NCI-H510A (cell line): ENCODE results near the gene PDPN.
A peak's percentile ranks its signal among the peaks of the same experiment; 100 is the strongest.
"Not testable (repeated sequence)": the region's sequence is repeated elsewhere in the genome, so short reads cannot be mapped to it uniquely, and the experiment has no call there.

Experiments
- DNase-seq: peaks from one replicate; lab custom pipeline; 2025; lab: John Stamatoyannopoulos, UW

PDPN gene

GRCh38 chr1:13583595-13583965, at the start of gene PDPN:
Gene PDPN, plus strand, starts transcription at chr1:13583832. Its CDS starts 202 bp downstream, at chr1:13584034.
- no peak for DNase-seq

DNA sequence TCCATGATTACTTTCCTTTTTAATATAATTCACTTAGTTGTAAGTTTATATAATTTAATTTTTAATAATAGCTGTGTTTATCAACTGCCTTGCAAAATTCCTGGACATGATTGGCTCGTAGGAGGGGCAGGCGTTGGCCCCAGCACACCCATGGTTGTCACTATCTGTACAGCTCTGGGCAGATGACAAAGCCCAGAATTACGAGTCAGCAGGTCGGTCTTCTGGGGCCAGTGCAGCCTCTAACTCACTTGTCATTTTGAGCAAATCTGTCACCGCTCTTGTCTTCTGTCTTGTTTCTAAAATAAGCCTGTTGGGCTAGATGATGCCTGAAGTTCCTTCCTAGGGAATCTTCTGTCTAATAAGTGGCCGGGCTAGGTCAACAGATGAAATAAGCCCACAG, 48.4 kb upstream of the PDPN start:
- DNase-seq: no peak

DNA sequence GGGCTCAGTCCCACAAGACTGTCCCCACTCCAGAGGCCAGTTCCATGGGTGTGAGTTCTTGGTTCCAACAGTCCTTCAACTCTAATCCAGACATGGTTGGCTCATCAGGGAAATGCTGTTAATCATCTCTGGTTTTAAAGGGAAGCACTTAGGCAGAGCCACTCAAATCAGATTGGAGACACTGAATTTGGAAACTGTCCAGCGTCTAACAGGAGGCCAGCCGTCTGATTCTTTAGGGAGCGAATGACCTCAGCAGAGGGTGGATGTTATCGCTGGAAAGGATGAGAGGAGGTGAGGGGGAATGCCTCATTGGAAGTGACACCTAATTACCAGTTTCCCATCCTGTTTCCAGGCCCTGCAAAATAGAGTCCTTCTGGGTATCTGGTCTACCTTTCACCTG, 47.1 kb upstream of the PDPN start:
- DNase-seq: no peak

DNA sequence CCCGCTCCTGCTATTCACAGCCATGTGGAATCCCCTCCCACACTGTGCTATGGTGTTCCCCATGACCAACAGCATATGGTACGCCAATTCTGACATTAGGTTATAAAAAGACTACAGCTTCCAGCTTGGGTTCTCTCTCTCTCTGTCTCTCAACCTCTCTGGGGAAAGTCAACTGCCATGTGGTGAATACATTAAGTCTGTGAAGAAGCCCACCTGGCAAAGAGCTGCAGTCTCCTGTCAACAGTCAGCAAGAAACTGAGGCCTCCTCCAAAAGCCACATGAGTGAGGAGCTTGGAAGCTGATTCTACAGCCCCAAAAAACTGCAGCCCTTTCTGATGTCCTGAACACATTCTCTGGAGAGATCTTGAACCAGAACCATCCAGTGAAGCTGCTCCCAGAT, 44.8 kb upstream of the PDPN start:
- DNase-seq: no peak

DNA sequence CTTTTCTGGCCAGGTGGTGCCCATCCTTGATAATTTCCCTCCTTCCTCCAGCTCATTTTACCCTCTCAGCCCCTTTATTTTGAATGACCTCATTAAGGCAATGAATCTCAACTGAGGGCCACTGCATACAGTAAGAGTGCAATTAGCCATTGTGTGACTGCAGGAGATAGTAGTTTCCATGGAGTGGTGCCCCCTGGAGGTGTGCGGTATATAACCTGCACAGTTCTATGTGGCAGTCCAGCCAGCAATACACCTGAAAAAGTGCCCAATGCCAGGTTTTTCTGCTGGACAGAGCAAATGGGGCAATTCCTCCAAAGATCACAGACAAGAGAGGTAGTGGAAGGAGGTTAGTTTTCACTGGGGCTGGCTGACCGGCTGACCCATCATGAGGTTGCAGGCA, 43.9 kb upstream of the PDPN start:
- DNase-seq: no peak

GRCh38 chr1:13540866-13541265, 42.8 kb upstream of the PDPN start:
- peak; percentile 38 for DNase-seq

DNA sequence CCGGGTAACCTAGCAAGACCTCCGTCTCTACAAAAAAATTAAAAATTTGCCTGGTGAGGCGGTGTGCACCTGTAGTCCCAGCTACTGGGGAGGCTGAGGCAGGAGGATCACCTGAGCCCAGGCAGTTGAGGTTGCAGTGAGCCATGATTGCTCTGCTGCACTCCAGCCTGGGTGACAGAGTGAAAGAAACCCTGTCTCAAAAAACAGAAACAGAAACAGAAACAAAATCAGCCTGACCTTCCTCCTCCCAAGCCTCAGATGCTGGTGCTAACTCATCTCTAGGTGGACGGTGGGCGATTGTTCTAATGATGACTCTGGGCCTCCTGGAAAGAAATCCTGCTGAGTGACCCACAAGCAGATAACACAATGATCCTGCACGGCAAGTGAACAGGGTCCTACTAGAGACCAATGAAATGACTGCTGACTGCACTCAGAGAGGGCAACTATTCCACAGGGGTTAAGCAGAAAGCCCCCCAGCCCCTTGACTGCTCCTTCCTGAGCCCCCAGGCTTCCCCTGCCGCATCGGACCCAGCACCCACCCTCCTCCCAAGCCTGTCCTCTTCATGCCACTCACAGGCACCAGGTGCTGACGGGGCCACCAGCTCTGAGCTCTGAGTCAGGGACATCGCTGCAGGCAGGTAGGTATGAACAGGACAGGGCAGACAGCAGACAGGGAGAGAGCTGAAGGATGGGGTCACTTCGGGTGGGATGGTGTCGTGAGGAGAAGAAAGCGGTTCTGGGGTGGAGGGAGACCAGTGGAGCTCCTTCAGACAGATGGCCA, 42.0 kb upstream of the PDPN start:
- DNase-seq: no peak

- DNase-seq: no peak
Measured at GRCh38 chr1:13543451-13544220, 40.0 kb upstream of the PDPN start.

GRCh38 chr1:13544221-13544556, 39.4 kb upstream of the PDPN start:
- no peak for DNase-seq

DNA sequence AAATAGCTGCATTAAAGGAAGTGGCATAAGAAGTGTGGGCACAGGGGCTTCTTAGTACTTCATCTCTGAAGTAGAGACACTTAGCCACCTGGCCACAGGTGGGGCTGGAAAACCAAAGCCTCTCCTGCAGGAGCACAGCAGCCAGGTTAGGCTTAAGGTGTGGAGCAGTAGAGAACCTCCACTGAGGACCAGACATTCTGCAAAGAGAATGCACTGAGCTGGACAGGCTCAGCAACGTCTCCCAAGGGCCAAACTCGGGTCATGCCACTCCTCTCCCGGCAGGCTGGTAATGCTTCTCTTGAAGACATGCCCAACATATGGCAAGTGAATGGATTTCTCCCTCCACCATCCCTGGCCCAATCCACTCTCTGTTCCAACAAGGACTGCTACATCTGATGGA, 36.8 kb upstream of the PDPN start:
- no peak for DNase-seq

- DNase-seq: no peak
Measured at GRCh38 chr1:13548281-13548680, 35.4 kb upstream of the PDPN start.

GRCh38 chr1:13549021-13549420, 34.6 kb upstream of the PDPN start:
- no peak for DNase-seq

DNA sequence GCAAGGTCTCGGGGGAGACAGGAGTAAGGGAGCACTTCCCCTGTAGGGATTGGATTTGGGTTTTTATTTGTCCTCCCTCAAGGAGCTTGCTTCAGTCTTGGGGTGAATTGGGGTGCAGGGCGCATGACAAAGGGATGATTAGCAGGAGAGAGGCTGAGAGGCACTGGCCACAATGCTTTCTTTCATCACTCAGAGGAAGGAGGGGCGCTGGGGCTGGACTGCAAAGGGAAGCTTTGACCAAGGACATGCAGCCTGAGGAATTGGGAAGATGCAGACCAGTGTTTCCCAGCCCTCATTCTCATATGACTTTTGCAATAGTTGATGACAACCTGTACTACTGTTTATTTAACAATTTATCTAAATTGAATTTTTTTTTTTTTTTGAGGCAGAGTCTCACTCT, 34.1 kb upstream of the PDPN start:
- no peak for DNase-seq

GRCh38 chr1:13550663-13551062, 33.0 kb upstream of the PDPN start:
- DNase-seq: no peak

DNA sequence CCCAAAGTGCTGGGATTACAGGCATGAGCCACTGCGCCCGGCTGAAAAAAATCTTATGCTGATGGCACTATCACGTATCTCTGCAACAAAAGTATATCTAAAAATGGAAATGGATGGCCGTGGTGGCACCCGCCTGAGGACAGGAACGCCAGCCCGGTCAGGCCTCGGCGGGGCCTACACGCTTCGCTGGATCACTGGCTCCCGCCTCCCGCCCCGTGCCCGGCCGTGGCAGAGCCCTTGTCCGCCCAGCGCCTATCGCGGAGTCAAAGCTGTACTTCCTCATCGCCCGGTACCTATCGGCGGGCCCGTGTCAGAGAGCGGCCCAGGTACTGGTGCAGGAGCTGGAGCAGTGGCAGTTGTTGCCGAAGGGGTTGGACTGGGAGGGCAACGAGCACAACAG, 28.8 kb upstream of the PDPN start:
- DNase-seq: no peak

GRCh38 chr1:13556224-13556764, 27.3 kb upstream of the PDPN start:
- no peak for DNase-seq

GRCh38 chr1:13560541-13560940, 23.1 kb upstream of the PDPN start:
- DNase-seq: no peak

- not testable (repeated sequence) for DNase-seq
Measured at GRCh38 chr1:13562981-13563380, 20.7 kb upstream of the PDPN start.

- DNase-seq: no peak
Measured at GRCh38 chr1:13564073-13564472, 19.6 kb upstream of the PDPN start.

GRCh38 chr1:13570435-13570834, 13.2 kb upstream of the PDPN start:
- not testable (repeated sequence) for DNase-seq

GRCh38 chr1:13570924-13571323, 12.7 kb upstream of the PDPN start:
- DNase-seq: no peak

DNA sequence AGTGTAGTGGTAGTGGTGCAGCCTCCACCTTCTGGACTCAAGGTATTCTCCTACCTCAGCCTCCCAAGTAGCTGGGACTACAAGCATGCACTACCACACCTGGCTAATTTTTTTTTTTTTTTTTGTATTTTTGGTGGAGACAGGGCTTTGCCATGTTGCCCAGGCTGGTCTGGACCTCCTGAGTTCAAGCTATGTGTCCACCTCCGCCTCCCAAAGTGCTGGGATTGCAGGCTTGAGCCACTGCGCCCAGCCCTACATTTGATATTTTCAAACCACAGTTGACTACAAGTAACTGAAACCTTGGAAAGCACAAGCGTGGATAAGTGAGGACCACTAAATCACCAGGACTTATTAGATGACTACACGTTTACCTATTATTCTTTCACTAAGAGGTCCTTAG, 10.0 kb upstream of the PDPN start:
- DNase-seq: no peak

GRCh38 chr1:13576926-13577325, 6.7 kb upstream of the PDPN start:
- DNase-seq: no peak
